DND-41 (cell line): ENCODE data around the gene RPL5.

Experiments
- ATAC-seq: fragments of 200-7000 bp; cut with Tn5 transposase; 3 replicates; pipeline ENCODE4 v1.9.1; 2021; ENCODE audit warnings: low read depth; ENCODE audit not compliant: insufficient read depth
- DNase-seq: peaks from one replicate; pipeline ENCODE4 v3.0.0-alpha.2; 2020
- H2AFZ ChIP-seq: 2 replicates; pipeline ENCODE4 v1.6.0; 2012; ENCODE audit warnings: low read depth, low read length
- H3K27ac ChIP-seq: 2 replicates; pipeline ENCODE4 v1.5.1; 2012; ENCODE audit warnings: low read length, inconsistent platforms
- H3K27me3 ChIP-seq: fragments of 200-600 bp; sonication (generic); 2 replicates; pipeline ENCODE4 v1.6.0; 2012; ENCODE audit warnings: low read length, mild to moderate bottlenecking, inconsistent platforms; ENCODE audit not compliant: insufficient read depth, poor library complexity
- H3K36me3 ChIP-seq: 2 replicates; pipeline ENCODE4 v1.5.1; 2012; ENCODE audit warnings: low read length, inconsistent platforms; ENCODE audit not compliant: insufficient read depth
- H3K4me1 ChIP-seq: 2 replicates; pipeline ENCODE4 v1.5.1; 2012; ENCODE audit warnings: mild to moderate bottlenecking, low read length; ENCODE audit not compliant: insufficient read depth
- H3K4me2 ChIP-seq: 2 replicates; pipeline ENCODE4 v1.6.0; 2012; ENCODE audit warnings: mild to moderate bottlenecking, moderate library complexity, low read length, inconsistent platforms; ENCODE audit not compliant: insufficient read depth
- H3K4me3 ChIP-seq, 2 experiments: fragments of 200-600 bp in 1 of 2; shearing (Covaris generic) in 1 of 2; 2 replicates each; pipeline ENCODE4 v1.5.1; 2012 to 2016; ENCODE audit warnings: inconsistent platforms in 2 of 2, low read length in 2 of 2, mild to moderate bottlenecking in 2 of 2, low read depth in 1 of 2, moderate library complexity in 1 of 2
- H3K79me2 ChIP-seq: 2 replicates; pipeline ENCODE4 v1.6.0; 2012; ENCODE audit warnings: low read length, inconsistent platforms; ENCODE audit not compliant: insufficient read depth
- H3K9ac ChIP-seq: 2 replicates; pipeline ENCODE4 v1.6.0; 2012; ENCODE audit warnings: low read depth, mild to moderate bottlenecking, inconsistent platforms, low read length, moderate library complexity
- H3K9me3 ChIP-seq: 2 replicates; pipeline ENCODE4 v1.5.1; 2012; ENCODE audit warnings: low read length, moderate library complexity, mild to moderate bottlenecking, inconsistent platforms; ENCODE audit not compliant: insufficient read depth, severe bottlenecking
- H4K20me1 ChIP-seq: 2 replicates; pipeline ENCODE4 v1.6.0; 2012; ENCODE audit warnings: low read length; ENCODE audit not compliant: insufficient read depth
- EZH2 ChIP-seq: IDR thresholded peaks from 3 replicates; pipeline ENCODE4 v1.6.1; 2012; ENCODE audit warnings: borderline replicate concordance, low read depth, mild to moderate bottlenecking, moderate library complexity, low read length, inconsistent platforms; ENCODE audit not compliant: severe bottlenecking
- TF ChIP-seq, protein P1 (sequence below): IDR thresholded peaks from 2 replicates; pipeline ENCODE4 v1.5.1; 2012; ENCODE audit warnings: borderline replicate concordance, low read length, moderate library complexity, mild to moderate bottlenecking; ENCODE audit not compliant: poor library complexity, severe bottlenecking; ENCODE audit errors: extremely low read depth

RPL5 gene

GRCh38 chr1:92881391-92881790, 49.6 kb downstream of the RPL5 start:
- H3K9ac ChIP-seq, result no peak overlapping the region
- no peak overlapping the region for H3K27ac ChIP-seq
- ATAC-seq (no peak), DNase-seq (no peak)
- H3K4me1 ChIP-seq, result peaks cover 66% of the 10 kb centered on the region
- no peak for TF ChIP-seq EZH2
- TF ChIP-seq, protein P1, sequence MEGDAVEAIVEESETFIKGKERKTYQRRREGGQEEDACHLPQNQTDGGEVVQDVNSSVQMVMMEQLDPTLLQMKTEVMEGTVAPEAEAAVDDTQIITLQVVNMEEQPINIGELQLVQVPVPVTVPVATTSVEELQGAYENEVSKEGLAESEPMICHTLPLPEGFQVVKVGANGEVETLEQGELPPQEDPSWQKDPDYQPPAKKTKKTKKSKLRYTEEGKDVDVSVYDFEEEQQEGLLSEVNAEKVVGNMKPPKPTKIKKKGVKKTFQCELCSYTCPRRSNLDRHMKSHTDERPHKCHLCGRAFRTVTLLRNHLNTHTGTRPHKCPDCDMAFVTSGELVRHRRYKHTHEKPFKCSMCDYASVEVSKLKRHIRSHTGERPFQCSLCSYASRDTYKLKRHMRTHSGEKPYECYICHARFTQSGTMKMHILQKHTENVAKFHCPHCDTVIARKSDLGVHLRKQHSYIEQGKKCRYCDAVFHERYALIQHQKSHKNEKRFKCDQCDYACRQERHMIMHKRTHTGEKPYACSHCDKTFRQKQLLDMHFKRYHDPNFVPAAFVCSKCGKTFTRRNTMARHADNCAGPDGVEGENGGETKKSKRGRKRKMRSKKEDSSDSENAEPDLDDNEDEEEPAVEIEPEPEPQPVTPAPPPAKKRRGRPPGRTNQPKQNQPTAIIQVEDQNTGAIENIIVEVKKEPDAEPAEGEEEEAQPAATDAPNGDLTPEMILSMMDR, result no peak
- no peaks in the 10 kb centered on the region for H3K27me3 ChIP-seq
- no peak overlapping the region for H3K4me2 ChIP-seq
- no peaks in the 10 kb centered on the region for H3K9me3 ChIP-seq
- no peaks in the 10 kb centered on the region for H3K36me3 ChIP-seq
- H3K79me2 ChIP-seq, result peaks cover 63% of the 10 kb centered on the region
- H2AFZ ChIP-seq, result no peak overlapping the region
- H4K20me1 ChIP-seq, result no peaks in the 10 kb centered on the region
- no peak overlapping the region for H3K4me3 ChIP-seq

DNA sequence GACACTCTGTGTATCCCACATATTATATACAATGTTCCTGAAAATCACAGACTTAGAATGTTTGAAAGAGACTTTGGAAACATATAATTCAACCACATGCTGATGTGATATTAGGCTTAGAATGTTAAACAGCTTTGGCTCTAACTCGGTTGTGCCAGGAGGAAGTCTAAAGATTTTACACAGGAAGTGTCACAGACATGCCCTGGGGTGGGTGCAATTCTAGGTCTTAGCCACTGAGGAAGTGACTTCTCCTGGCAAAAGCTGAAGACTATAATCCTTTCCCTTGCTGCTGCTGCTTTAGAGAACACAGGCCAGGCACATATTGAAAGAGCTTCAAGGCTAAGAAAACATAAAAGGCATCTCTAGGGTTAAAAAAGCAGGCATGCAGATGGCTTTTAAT, 51.0 kb downstream of the RPL5 start:
- ATAC-seq (peak; percentile 97), DNase-seq (peak; percentile 80)
- TF ChIP-seq, protein P1, result peak; percentile 51
- no peak for TF ChIP-seq EZH2
- H3K9me3 ChIP-seq, result no peaks in the 10 kb centered on the region
- H4K20me1 ChIP-seq, result no peaks in the 10 kb centered on the region
- H3K9ac ChIP-seq, result peak overlapping the region; percentile 32
- H3K79me2 ChIP-seq, result peaks cover 68% of the 10 kb centered on the region
- H3K27me3 ChIP-seq, result no peaks in the 10 kb centered on the region
- H3K27ac ChIP-seq, result peak overlapping the region; percentile 71
- H3K36me3 ChIP-seq, result no peaks in the 10 kb centered on the region
- peaks cover 52% of the 10 kb centered on the region for H3K4me1 ChIP-seq
- H2AFZ ChIP-seq, result peak overlapping the region; percentile 40
- peak overlapping the region; percentile 56 for H3K4me2 ChIP-seq
- H3K4me3 ChIP-seq, result peak overlapping the region in 1 of 2 experiments; percentile 24; a peak in 2 of 4 replicates

DNA sequence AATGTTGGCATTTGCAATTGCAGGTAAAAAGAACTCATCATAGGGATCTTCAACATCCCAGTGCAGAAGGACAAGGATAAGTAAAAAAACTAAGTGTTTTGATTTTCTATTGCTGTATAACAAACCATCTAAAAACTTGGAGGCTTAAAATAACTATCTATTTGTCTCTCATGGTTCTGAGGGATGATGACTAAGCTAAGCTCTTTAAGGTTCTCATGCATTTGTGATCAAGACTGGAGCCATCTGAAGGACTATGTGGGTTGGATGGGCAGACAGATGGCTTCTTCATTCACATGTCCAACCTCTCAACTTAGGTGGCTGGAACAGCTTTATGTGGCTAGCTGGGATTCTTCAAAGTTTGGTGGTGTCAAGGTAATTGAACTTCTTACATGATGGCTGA, 51.5 kb downstream of the RPL5 start:
- Histone ChIP-seq H3K27ac (peak overlapping the region; percentile 71), H3K36me3 (no peaks in the 10 kb centered on the region), H4K20me1 (no peaks in the 10 kb centered on the region), H3K9me3 (no peaks in the 10 kb centered on the region), H3K4me1 (peaks cover 47% of the 10 kb centered on the region), H3K27me3 (no peaks in the 10 kb centered on the region), H2AFZ (peak overlapping the region; percentile 40), H3K4me2 (peak overlapping the region; percentile 56), H3K79me2 (peaks cover 72% of the 10 kb centered on the region), H3K9ac (peak overlapping the region; percentile 32), H3K4me3 (peak overlapping the region in 1 of 2 experiments; percentile 24; a peak in 2 of 4 replicates)
- DNase-seq, result no peak
- ATAC-seq, result peak; percentile 23; the same call in 2 of the 3 replicates
- TF ChIP-seq, protein P1, result no peak
- no peak for TF ChIP-seq EZH2
